ENCODE results near the gene TSSC4.

TSSC4 gene

DNA sequence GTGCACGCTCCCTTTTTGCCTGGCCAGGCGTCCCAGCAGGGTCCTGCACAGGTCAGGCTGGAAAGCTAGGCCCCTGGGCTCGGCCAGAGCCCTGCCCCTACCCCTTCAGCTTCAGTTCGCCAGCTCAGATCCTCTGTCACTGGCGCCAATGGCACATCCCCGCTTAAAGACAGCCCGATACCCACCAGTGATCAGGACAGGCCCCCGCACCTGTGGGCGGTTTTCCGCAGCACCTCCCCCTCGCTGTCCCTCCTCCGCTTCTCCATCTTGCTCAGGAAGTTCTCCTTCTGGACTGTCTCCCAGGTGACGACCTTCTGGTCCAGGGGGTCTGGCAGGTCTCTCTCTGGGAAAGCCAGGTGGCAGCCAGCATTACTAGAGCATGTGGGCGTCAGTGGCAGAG lies 5.9 kb downstream of the TSSC4 start:
- TF ChIP-seq, protein P1, sequence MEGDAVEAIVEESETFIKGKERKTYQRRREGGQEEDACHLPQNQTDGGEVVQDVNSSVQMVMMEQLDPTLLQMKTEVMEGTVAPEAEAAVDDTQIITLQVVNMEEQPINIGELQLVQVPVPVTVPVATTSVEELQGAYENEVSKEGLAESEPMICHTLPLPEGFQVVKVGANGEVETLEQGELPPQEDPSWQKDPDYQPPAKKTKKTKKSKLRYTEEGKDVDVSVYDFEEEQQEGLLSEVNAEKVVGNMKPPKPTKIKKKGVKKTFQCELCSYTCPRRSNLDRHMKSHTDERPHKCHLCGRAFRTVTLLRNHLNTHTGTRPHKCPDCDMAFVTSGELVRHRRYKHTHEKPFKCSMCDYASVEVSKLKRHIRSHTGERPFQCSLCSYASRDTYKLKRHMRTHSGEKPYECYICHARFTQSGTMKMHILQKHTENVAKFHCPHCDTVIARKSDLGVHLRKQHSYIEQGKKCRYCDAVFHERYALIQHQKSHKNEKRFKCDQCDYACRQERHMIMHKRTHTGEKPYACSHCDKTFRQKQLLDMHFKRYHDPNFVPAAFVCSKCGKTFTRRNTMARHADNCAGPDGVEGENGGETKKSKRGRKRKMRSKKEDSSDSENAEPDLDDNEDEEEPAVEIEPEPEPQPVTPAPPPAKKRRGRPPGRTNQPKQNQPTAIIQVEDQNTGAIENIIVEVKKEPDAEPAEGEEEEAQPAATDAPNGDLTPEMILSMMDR (conservative IDR thresholded peaks at IDR 0.05; ENCODE audit: low read depth, low read length): no peak
- Histone ChIP-seq H3K27me3 (ENCODE audit: insufficient read depth, low read depth) (peaks cover 49% of the 10 kb centered on the region), H3K27ac (no peak overlapping the region), H3K9ac (no peak overlapping the region), H3K4me3 (IDR thresholded peaks at IDR 0.05; ENCODE audit: insufficient read depth, low read depth, low read length) (no peak overlapping the region), H2AFZ (ENCODE audit: low read depth) (no peak overlapping the region), H3K4me2 (no peak overlapping the region), H4K20me1 (ENCODE audit: insufficient read depth) (no peaks in the 10 kb centered on the region), H3K36me3 (ENCODE audit: insufficient read depth) (no peaks in the 10 kb centered on the region), H3K79me2 (ENCODE audit: insufficient read depth, low read depth) (peaks cover 8% of the 10 kb centered on the region; the same call in 1 of the 2 replicates), H3K4me1 (ENCODE audit: low read depth, poor library complexity, severe bottlenecking) (no peaks in the 10 kb centered on the region)

DNA sequence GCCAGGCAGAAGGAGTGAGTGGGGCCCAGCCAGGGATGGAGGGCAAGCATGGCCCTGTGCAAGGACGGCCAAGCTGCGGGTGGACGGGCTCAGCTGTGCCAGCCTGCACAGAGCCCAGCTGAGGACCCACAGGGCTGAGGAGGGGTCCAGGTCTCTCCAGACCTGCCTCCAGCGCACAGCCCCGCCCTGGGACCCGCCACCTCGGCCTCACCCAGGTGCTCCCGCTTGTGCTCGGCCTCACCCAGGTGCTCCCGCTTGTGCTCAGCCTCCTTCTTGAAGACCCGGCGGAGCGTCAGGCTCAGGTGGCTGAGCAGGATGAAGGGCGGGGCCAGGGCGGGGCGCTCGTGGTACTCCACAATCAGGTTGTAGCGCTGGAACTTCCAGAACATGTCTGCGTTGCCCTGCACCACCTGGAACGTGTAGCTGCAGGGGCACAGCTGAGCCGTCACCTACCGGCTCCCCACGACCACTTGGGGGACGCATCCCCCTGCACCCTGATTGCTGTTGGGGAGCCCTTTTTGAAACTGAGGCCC lies 6.4 kb downstream of the TSSC4 start:
- TF ChIP-seq, protein P1 (conservative IDR thresholded peaks at IDR 0.05; ENCODE audit: low read depth, low read length): no peak
- H2AFZ ChIP-seq (ENCODE audit: low read depth): no peak overlapping the region
- H3K4me3 ChIP-seq (IDR thresholded peaks at IDR 0.05; ENCODE audit: insufficient read depth, low read depth, low read length): no peak overlapping the region
- H3K36me3 ChIP-seq (ENCODE audit: insufficient read depth): no peaks in the 10 kb centered on the region
- 0 out of 2 replicates have a peak, but pooled peaks cover 3% of the 10 kb centered on the region for H3K79me2 ChIP-seq (ENCODE audit: insufficient read depth, low read depth)
- H3K4me2 ChIP-seq: no peak overlapping the region
- no peak overlapping the region for H3K9ac ChIP-seq
- H3K4me1 ChIP-seq (ENCODE audit: low read depth, poor library complexity, severe bottlenecking): no peaks in the 10 kb centered on the region
- no peaks in the 10 kb centered on the region for H4K20me1 ChIP-seq (ENCODE audit: insufficient read depth)
- H3K27me3 ChIP-seq (ENCODE audit: insufficient read depth, low read depth): peaks cover 54% of the 10 kb centered on the region
- no peak overlapping the region for H3K27ac ChIP-seq

DNA sequence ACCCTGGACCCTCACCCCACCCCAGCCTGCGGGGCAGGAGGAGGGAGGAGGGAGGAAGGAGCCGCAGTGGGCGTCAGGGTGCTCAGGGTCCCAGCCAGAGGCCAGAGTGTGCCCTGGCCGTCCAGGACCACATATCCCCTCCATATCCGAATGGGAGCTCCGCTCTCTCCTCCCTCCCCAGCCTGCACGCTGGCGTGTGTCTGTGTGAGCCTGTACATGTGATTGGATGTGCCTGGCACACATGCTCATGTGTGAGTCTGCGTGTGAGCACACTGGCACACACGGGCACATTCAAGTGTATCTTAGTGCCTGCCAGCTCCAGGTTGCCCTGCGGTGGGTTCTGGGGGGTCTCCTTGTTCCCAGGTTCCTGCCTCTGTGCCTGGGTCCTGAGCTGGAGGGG lies 8.1 kb downstream of the TSSC4 start:
- TF ChIP-seq, protein P1 (conservative IDR thresholded peaks at IDR 0.05; ENCODE audit: low read depth, low read length): no peak
- H4K20me1 ChIP-seq (ENCODE audit: insufficient read depth): no peaks in the 10 kb centered on the region
- no peaks in the 10 kb centered on the region for H3K36me3 ChIP-seq (ENCODE audit: insufficient read depth)
- peaks cover 67% of the 10 kb centered on the region for H3K27me3 ChIP-seq (ENCODE audit: insufficient read depth, low read depth)
- H3K4me1 ChIP-seq (ENCODE audit: low read depth, poor library complexity, severe bottlenecking): no peaks in the 10 kb centered on the region
- H3K9ac ChIP-seq: no peak overlapping the region
- no peak overlapping the region for H3K4me2 ChIP-seq
- H2AFZ ChIP-seq (ENCODE audit: low read depth): no peak overlapping the region
- no peak overlapping the region for H3K27ac ChIP-seq
- no peak overlapping the region for H3K4me3 ChIP-seq (IDR thresholded peaks at IDR 0.05; ENCODE audit: insufficient read depth, low read depth, low read length)
- H3K79me2 ChIP-seq (ENCODE audit: insufficient read depth, low read depth): no peaks in the 10 kb centered on the region

GRCh38 chr11:2409126-2409525 lies 8.6 kb downstream of the TSSC4 start:
- H3K9ac ChIP-seq: no peak overlapping the region
- no peak overlapping the region for H3K4me3 ChIP-seq (IDR thresholded peaks at IDR 0.05; ENCODE audit: insufficient read depth, low read depth, low read length)
- no peaks in the 10 kb centered on the region for H3K4me1 ChIP-seq (ENCODE audit: low read depth, poor library complexity, severe bottlenecking)
- no peak overlapping the region for H2AFZ ChIP-seq (ENCODE audit: low read depth)
- no peak overlapping the region for H3K4me2 ChIP-seq
- peaks cover 69% of the 10 kb centered on the region for H3K27me3 ChIP-seq (ENCODE audit: insufficient read depth, low read depth)
- H4K20me1 ChIP-seq (ENCODE audit: insufficient read depth): no peaks in the 10 kb centered on the region
- H3K27ac ChIP-seq: no peak overlapping the region
- no peaks in the 10 kb centered on the region for H3K79me2 ChIP-seq (ENCODE audit: insufficient read depth, low read depth)
- TF ChIP-seq, protein P1 (conservative IDR thresholded peaks at IDR 0.05; ENCODE audit: low read depth, low read length): no peak
- H3K36me3 ChIP-seq (ENCODE audit: insufficient read depth): no peaks in the 10 kb centered on the region
